DOHH2 (cell line): ENCODE measurements around the gene OSBPL2.

Experiments
- EZH2phosphoT487 ChIP-seq: fragments of 200-600 bp; sonication (generic); IDR thresholded peaks from 2 replicates; pipeline ENCODE4 v1.6.1; 2017; ENCODE audit warnings: borderline replicate concordance, mild to moderate bottlenecking, antibody characterized with exemption, low read length, moderate library complexity, mixed read lengths
- TF ChIP-seq, protein P1 (sequence below): fragments of 200-600 bp; sonication (generic); IDR thresholded peaks from one replicate; pipeline ENCODE4 v1.5.1; 2014; ENCODE audit warnings: antibody characterized with exemption, mild to moderate bottlenecking, low read depth, low read length; ENCODE audit not compliant: poor library complexity, severe bottlenecking

- TF ChIP-seq, protein P1, sequence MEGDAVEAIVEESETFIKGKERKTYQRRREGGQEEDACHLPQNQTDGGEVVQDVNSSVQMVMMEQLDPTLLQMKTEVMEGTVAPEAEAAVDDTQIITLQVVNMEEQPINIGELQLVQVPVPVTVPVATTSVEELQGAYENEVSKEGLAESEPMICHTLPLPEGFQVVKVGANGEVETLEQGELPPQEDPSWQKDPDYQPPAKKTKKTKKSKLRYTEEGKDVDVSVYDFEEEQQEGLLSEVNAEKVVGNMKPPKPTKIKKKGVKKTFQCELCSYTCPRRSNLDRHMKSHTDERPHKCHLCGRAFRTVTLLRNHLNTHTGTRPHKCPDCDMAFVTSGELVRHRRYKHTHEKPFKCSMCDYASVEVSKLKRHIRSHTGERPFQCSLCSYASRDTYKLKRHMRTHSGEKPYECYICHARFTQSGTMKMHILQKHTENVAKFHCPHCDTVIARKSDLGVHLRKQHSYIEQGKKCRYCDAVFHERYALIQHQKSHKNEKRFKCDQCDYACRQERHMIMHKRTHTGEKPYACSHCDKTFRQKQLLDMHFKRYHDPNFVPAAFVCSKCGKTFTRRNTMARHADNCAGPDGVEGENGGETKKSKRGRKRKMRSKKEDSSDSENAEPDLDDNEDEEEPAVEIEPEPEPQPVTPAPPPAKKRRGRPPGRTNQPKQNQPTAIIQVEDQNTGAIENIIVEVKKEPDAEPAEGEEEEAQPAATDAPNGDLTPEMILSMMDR = peak; percentile 14
- no peak for TF ChIP-seq EZH2phosphoT487
Observed at GRCh38 chr20:62299666-62300236, 61.4 kb downstream of the OSBPL2 start.
